ENCODE measurements around the gene MGAT4A.

GRCh38 chr2:98650998-98651397 lies 79.9 kb downstream of the MGAT4A start:
- TF ChIP-seq CTCF (IDR thresholded peaks at IDR 0.05; ENCODE audit: low read length) (no peak), EZH2 (optimal IDR thresholded peaks at IDR 0.05; ENCODE audit: low read depth, low read length) (no peak)

All from MM.1S (cell line).